HG03432 (cell line): ENCODE measurements around the gene POU3F3.

Experiments used
- ATAC-seq: cut with Tn5 transposase; IDR thresholded peaks from one replicate; pipeline ENCODE4 v1.9.1; 2021; ENCODE audit warnings: mild to moderate bottlenecking, moderate library complexity; ENCODE audit not compliant: unreplicated experiment

POU3F3 gene

DNA sequence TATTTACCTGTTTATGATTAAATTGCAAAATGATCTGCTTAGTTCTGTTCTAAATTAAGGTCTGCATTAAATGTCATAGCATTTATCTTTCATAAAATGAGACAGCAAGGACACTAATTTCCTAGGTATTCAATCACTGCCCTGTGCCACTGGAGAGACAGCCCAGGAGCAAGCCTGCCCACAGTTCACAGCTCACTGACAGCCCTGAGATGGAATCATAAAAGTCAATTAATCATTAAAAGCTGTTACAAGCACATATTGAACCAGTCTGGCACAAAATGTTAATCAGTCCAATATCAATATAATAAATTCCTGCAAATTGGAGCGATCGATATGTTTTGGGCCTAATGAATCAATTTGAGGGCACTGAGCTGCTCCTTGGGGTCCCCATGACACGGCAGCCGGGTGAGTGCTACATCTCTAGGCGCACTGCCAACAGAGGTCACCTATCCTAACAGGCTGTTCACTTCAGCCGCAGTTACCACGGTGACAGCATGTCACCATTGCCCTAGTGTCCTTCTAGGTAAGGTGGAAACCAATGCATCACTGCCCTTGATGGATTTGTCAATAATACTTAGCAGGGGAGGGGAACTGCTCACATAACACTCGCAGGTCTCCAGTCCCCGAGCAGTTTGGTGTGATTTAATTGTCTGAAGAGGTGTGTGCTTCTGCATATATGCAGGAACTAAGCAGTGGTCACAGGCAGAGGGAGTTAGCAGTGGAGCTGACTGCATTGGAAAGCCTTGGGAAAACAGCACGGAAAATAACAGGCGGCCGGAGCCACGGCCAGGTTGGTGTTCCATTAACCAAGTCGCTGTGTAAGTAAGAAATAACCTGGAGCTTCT lies 47.3 kb downstream of the POU3F3 start:
- ATAC-seq = no peak

DNA sequence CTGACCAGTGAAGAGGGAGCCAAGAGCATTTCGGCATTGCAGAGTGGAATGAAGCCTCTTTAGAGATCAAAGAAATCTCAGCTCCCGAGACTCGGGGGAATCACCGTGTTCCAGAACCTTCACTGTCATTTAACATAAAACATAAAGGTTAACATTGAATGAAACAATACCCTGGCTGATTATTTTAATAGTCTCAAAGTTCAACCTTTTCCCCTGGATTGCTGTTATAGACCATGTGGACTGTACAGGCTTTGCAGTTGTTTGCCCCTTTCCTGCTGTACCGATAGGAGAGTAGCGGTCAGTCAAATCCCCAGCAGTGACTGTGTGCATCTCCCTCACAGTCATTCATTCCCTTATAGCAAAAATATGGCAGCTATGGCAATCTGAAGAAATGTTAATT lies 48.4 kb downstream of the POU3F3 start:
- no peak for ATAC-seq
